Fibroblast of gingiva (primary cell): ENCODE measurements around the gene CACFD1.

Experiments used
- DNase-seq: peaks from one replicate; pipeline ENCODE4 v3.0.0-alpha.2; 2011; ENCODE audit warnings: low read depth

The CACFD1 gene

DNA sequence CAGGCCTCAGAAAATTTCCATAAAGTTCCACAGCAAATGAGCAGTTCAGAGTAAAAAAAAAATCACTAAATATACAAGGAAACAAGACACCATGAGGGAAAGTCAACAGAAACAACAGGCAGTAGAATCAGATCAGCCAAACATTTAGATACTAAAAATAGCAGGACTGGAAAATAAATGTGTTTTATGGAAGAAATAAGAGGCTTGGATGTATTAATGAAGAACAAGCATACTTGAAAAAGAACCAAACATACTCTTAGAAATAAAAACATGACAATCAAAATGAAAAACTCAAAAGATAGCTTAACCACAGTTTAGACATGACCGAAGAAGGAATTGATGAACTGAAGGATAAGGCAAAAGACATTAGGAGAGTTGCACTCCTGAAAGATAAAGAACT is 42.3 kb downstream of the CACFD1 start:
- DNase-seq: no peak

DNA sequence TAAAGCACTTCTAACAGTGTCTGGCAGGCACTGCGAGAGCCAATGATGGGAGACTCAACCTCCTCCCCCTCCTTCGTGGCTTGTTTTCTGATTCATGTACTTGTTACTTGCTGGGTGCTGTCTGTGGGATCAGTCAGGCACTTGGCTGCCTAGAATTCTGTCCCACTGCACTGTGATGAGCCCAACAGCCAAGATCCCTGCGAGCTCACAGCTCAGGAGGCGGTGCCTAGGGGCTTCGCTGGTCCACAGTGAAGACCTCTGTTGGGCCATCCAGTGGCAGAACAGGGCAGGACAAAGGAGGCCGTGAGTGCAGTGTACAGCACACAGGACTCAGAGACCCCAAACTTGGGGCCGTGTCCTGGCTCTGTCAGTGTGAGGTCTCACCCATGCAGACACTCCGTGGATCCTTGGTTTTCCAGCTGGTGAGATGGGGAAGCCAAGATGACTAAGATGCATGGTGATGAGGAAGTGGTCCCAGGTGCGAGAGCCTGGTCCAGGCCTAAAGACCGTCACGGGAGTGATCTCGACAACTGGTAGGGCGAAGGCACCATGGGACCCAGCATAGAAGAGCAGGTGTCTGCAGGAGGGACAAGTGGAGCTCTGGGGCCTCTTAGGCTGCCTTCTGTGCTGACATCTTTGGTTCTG is 45.5 kb downstream of the CACFD1 start:
- DNase-seq: no peak

DNA sequence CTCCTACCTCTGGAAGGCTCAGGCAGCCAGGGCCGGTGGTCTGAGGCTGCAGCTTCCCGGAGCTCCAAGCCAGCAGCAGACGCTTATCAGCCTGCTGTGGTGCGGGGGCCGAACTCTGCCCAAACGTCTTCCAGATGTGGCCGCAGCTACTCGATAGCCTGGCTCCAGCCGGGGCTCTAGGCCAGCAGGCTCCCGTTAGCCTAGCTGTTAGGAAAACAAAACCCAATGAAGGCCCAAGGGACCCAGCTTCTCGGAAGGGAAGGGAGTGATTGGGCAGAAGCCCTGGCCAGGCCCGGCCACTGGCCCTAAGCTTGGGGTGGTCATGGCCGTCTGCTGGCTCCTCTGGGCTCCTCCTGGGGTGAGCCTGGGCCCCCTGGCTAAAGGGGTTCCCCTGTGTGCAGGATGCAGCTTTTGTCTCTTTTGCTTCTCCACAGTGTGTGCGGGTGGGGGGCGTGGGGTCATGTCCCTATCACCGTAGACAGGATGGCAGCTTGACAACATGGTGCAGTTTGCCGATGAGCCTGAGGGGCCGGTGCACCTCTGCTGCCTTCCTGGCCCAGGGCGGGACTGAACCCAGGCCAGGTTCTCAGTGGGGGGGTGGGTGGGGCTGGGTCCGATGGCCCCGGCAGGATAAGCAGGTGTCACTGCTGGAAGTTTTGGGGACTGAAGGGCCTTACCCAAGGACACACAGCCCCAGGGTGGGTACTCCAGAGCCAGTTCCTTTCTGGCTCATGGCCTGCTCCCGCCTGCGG is 46.3 kb downstream of the CACFD1 start:
- peak; percentile 87 for DNase-seq

DNA sequence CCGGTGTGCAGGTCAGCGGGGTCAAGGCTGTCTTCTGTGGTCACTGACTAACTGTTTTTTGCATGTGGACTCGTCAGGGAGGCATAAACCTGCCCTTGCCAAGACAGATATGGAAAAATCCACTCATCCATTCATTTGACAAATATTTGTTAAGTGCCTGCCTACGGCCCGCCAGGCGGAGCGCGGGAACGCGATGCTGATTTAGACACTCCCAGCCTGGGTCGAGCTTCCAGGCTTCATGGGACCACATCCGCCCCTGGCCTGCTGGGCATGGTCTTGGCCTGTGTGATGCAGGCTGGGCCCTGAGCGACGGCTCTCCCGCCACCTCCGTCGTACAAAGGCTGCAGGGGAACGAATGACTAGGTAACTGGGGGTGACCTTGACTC is 46.9 kb downstream of the CACFD1 start:
- peak; percentile 89 for DNase-seq

- DNase-seq: no peak
These were observed 47.6 kb downstream of the CACFD1 start for GRCh38 chr9:133507246-133507965.

DNA sequence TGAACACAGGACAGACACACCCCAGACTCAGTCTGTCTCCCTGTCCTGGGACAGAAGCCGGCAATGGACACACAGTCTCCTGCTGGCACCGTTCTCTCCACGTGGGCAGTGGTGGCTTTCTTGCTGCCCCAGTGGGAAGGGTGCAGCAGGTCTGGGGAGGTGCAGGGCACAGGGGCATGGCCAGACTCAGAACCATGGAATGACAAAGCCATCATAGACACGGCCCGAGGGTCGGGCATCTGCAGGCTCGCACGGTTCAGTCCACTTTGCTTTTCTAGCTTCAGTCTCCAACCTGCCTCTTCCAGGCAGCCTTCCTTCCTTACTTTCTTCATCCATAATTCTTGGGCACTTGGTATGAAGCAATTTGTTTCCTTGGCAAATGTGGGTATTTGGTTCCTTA is 48.3 kb downstream of the CACFD1 start:
- DNase-seq: no peak

DNA sequence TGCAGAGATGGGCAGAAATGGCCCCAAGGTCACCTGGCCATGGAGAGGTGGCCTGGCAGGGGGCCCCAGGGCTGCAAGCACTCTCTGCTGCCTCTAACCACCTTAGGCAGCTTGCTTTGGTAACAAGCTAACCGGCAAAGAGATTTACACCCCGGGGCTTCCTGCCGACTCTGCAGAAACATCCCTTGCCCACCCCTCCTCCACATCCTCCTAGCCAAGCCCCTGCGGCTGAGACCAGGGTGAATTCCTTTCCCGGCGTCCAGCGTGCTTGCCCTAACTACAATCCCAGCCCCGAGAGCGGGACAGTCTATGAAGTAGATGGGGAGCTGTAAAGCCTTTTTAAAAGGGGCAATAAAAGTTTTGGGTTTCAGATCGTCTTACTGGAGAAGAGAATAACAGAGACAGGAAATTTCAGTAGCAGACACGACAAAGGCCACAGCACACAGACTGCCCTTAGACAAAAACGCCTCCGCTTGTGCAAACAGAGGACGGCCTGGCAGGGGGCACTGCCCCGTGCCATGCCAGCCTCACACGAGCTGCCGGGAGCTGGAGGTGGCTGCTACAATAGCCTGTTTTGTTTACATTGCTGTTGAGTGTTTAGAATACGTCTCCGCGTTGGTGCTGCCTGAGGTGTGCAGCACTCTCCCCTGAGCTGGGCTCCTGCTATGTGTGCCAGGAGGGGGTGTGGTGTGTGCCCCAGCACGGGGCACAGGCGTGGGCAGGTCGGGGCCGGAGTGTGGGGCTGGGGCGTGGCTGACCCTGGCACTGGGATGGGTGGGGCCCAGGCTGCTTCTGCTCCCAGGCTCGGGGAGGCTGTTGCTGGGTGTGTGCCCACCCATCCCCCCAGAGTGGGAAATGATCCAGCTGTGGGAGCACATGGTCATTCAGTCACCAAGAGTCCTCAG is 49.7 kb downstream of the CACFD1 start:
- no peak for DNase-seq

- DNase-seq: no peak
These were observed 51.2 kb downstream of the CACFD1 start for GRCh38 chr9:133510926-133511505.

GRCh38 chr9:133511607-133512006 is 51.8 kb downstream of the CACFD1 start:
- no peak for DNase-seq

GRCh38 chr9:133512253-133513213 is 52.8 kb downstream of the CACFD1 start:
- no peak for DNase-seq

- no peak for DNase-seq
These were observed 53.7 kb downstream of the CACFD1 start for GRCh38 chr9:133513214-133514100.

DNA sequence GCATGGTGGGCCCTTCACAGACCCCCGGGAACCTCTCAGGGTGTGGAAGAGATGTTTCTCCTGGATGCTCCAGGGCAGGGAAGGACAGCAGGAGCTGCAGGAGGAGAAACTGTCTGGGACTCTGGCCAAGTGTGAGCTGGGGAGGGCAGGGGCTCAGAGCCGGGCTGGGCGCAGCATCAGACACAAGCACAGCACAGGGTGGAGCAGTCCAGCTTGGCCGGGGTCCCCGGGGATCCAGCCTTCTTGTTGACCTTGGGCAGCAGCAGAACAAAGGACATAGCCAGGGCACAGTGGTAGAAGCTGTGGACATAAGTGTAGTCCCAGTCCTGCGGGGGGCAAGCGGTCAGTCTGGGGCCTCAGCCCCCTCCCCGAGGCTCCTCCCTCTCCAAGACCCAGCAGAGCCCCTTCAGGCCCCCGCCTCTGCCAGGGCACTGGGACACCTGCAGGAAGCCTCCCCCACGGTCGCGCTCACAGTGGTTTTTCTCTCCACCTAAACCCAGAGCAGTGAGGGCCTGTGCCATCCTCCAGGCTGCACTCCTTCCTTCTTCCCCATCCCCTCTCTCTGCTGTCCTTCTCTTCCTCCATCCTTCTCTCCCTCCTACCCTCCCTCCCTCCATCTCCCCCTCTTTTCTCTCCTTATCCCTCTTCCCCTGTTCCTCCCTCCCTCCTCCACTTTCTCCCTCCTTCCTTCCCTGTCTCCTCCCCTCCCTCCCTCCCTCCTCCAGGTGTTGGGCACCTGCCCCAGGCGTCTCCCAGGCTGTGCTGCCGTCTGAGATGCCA is 54.9 kb downstream of the CACFD1 start:
- DNase-seq: no peak

GRCh38 chr9:133515240-133515610 is 55.4 kb downstream of the CACFD1 start:
- no peak for DNase-seq

DNA sequence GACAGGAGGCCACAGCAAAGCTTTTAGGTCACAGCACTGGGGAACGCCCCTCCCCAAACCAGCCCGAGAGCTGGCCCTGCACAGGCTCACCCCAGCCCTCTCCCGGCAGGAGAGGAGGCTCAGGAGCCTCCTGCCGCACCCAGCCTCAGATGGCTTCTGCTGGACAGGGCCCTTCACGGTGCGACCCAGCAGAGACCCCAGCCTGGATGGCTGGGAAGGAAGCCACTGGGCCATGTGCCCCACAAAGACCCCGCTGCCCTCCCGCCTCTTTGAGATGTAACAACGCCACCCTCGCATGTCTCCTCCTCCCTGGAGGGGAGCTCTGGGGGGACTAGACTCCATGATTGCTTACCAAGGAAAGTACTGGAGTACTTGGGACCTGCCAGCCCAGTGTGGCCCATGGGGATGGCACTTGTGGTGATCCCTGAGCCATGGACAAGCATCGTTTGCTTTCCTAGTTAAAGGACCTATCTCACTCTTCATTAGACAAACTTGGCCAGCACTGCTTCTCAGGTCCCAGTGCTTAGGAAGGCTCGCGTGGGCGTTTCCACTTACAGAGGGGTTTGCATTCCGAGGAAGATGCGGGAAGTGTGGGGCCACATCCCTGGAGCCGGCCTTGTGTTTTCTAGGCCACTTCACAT is 56.0 kb downstream of the CACFD1 start:
- DNase-seq: no peak

DNA sequence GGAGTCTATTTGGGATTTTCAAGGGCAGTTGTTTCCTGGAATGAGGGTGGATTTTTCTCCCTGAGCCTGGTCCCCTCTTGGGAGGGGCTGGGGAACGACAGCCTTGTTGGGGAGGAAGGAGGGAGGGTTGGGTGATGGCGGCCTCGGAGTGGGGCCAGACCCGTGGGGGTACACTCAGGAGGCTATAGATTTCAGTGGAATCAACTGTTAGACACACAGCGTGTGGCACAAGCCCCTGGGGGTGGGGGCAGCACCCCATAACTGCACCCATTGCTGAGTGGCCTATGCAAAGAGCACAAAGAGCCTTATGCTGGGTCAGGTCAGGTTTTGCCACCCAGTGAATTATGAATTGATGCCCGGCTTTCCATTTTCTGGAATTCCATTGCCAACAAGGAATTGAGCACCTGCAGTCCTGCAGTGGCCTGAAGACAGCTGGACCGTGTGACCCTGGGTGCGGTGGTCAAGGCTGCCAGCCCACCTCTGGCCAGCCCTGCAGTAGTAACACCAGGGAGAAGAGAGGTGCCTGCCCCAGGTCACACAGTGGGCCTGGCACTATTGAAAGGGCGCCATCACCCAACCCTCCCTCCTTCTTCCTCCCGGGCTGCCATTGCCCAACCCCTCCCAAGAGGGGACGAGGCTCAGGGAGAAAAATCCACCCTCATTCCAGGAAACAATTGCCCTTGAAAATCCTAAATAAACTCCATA is 56.6 kb downstream of the CACFD1 start:
- DNase-seq: no peak

DNA sequence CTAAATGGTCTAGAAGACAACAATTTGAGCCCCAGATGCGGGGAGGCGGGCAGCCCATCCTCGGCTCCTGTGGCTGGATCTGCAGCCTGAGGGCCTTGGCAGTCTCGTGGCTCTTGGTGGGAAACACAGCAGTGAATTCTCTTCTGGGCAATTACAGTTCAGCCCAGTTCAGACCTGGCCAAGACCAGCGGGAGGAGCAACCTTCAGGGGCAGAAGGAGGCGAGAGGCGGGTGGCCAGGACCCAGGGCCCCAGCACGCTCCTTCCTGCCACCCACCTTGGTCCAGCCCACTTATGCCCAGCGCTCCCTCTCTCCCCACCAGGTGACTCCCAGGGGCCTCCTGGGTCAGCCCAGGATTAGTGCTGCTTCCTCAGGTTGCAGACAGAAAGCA is 57.2 kb downstream of the CACFD1 start:
- DNase-seq: no peak

DNA sequence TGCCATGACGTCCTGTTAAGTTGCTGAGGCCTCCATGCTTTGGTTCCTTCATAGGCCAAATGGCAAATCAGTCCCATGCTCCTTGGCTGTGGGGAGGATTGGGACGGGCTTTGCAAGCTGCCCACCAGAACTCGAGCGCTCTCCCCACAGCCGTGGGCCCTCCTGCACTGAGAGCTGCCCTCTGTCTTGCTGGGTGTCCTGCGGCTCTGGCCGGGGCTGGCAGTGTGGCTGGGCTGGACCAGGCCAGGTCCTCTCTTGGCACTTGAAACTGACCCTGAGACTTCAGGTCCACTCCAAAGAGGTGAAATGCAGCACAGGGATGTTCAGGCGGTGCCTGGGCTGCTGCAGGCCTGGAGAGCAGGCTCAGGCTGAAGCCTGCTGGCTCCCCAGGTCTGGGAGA is 57.9 kb downstream of the CACFD1 start:
- no peak for DNase-seq

GRCh38 chr9:133518200-133518599 is 58.4 kb downstream of the CACFD1 start:
- no peak for DNase-seq
